B cell (primary cell): ENCODE results near the gene ENOX1.

Source experiments
- EZH2 ChIP-seq: IDR thresholded peaks from 2 replicates; pipeline ENCODE4 v1.6.1; 2012; ENCODE audit warnings: borderline replicate concordance, low read depth, mild to moderate bottlenecking, moderate library complexity, low read length; ENCODE audit not compliant: insufficient read depth, poor library complexity, severe bottlenecking
- TF ChIP-seq, protein P1 (sequence below): fragments of 200-600 bp; IDR thresholded peaks from one replicate; pipeline ENCODE4 v1.8.0; 2022; ENCODE audit warnings: antibody characterized with exemption, mild to moderate bottlenecking

DNA sequence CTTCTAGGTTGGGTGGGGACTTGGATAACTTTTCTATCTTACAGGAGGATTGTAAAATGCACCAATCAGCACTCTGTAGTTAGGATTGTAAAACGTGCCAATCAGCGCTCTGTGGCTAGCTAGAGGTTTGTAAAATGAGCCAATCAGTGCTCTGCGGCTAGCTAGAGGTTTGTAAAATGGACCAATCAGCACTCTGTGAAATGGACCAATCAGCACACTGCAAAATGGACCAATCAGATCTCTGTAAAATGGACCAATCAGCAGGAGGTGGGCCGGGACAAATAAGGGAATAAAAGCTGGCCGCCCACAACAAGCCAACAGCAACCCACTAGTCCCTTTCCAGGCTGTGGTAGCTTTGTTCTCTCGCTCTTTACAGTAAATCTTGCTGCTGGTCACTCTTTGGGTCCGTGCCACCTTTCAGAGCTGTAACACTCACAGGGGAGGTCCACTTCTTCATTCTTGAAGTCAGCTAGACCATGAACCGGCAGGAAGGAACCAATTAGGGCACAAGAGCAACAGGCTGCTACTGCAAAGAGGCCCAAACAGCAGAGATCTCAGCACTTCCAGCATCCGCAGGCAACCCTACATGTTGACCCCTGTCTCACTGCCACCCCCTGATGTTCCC lies 606.6 kb downstream of the ENOX1 start:
- TF ChIP-seq, protein P1, sequence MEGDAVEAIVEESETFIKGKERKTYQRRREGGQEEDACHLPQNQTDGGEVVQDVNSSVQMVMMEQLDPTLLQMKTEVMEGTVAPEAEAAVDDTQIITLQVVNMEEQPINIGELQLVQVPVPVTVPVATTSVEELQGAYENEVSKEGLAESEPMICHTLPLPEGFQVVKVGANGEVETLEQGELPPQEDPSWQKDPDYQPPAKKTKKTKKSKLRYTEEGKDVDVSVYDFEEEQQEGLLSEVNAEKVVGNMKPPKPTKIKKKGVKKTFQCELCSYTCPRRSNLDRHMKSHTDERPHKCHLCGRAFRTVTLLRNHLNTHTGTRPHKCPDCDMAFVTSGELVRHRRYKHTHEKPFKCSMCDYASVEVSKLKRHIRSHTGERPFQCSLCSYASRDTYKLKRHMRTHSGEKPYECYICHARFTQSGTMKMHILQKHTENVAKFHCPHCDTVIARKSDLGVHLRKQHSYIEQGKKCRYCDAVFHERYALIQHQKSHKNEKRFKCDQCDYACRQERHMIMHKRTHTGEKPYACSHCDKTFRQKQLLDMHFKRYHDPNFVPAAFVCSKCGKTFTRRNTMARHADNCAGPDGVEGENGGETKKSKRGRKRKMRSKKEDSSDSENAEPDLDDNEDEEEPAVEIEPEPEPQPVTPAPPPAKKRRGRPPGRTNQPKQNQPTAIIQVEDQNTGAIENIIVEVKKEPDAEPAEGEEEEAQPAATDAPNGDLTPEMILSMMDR = no peak
- no peak for TF ChIP-seq EZH2
